ENCODE data around the gene RBBP7. TPM values are rescaled to one million over a fixed set of nuclear protein-coding genes. Genes with fewer than 3 reads are reported as not detected.

The RBBP7 gene
- total RNA-seq = 10 to 100 TPM; 72.7 to 94.6 (median 92.0) TPM
- long read RNA-seq, donor 1, transcript RBBP7-203 (12 exons, 2,333 nt) = major isoform, 90 of 115 reads
- long read RNA-seq, donor 1, transcript RBBP7-202 (12 exons, 2,036 nt) = minor isoform, 7 of 115 reads
- long read RNA-seq, donor 1, partial matches to known transcripts = 4 of 115 reads
- long read RNA-seq, donor 1, other reads (novel, unspliced or antisense) = 11 of 115 reads
- long read RNA-seq, donor 2, transcript RBBP7-203 (12 exons, 2,333 nt) = major isoform, 58 of 82 reads
- long read RNA-seq, donor 2, partial matches to known transcripts = 12 of 82 reads
- long read RNA-seq, donor 2, other reads (novel, unspliced or antisense) = 5 of 82 reads

DNA sequence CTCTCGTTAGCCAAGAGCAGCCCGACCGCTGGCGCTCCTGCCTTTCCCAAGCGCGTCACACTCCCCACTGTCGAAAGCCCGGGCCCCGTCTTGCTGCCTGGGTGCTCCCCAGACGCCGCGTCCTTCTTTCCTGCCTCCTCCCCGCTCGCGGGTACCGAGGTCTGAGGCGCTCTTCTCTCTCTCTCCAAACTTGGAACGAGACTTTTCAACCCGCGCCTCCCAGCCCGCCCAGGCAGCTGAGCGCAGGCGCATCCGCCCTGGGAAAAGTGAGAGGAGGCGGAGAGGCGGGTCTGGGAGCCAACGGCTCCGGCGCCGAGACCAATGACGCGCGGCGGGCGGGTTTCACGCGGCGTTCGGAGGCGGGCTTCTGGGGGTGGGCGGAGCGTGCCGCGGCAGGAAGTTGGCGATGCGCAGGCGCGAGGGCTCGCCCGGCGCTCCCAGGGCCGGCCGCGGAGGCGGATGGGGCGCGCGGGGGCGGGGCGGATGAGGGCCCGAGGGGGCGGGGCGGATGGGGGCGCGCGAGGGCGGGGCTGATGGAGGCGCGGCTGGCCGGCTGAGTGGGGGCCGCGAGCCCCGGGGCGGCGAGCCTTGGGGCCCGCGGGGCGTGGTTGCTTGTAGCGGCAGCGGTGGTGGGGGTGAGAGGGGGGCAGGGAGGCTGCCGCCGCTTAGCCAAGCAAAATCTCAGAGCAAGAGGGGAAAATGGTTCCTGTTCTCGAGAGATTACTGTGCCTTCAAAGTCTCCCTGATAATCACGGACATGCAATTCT is at the start of gene RBBP7:
Gene RBBP7 (minus strand): TSS at position 268 of the 767 bp plus-strand sequence. CDS start 309 bp downstream, outside the sequence.
- intact Hi-C loops (cut with DNase I, micrococcal nuclease) = no loop called here
- peak; percentile 97 for ATAC-seq
- DNase-seq = peak; percentile 87 to 97 (median 94)
- no peak for TF ChIP-seq CTCF (IDR thresholded peaks at IDR 0.05)
- Histone ChIP-seq H3K36me3 (ENCODE audit: low read depth) (no peaks in the 10 kb centered on the region), H3K9me3 (no peaks in the 10 kb centered on the region), H3K4me1 (ENCODE audit: low read depth) (peaks cover 9% of the 10 kb centered on the region), H3K4me3 (peak within 1 kb of the TSS; percentile 38)

DNA sequence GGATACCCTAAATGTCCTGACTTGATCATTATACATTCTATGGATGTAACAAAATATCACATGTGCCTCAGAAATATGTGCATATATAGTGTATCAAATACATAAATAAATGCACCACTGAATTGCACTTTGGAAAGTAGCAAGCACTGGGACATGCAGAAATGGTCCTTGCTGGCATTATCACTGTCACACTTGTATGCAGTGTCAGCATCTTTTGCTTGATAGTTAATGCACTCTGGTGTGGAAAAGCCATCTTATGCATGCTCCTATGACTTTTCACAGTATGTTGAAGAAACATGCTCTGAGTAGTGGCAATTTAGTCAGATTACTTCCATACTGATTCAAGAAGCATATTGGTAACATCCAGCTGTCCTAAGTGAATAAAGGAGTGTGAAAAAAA is 48.8 kb upstream of the RBBP7 start:
- Histone ChIP-seq H3K4me3 (no peak overlapping the region), H3K36me3 (ENCODE audit: low read depth) (no peaks in the 10 kb centered on the region), H3K9me3 (no peaks in the 10 kb centered on the region), H3K4me1 (ENCODE audit: low read depth) (no peaks in the 10 kb centered on the region)
- no peak for ATAC-seq
- no peak for DNase-seq
- intact Hi-C loops (cut with DNase I, micrococcal nuclease) = no loop called here
- TF ChIP-seq CTCF (IDR thresholded peaks at IDR 0.05) = no peak

DNA sequence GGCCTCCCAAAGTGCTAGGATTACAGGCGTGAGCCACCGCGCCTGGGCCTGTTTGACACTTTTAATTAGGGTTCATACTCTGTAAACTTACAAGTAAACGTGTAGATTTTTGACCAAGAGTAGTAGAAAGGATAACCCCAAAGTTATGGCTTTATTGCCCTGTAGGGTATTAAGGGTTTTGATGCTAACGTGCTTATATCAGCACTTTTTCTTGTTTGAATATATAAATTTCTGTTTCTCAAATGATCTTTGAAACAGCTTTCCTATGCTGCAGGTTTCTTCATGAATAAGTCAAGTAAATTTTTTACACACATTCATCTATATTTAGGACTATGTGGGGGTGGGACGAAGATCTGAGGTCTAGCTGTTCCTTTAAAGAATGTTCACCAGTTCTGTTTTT is 47.0 kb upstream of the RBBP7 start:
- TF ChIP-seq CTCF (IDR thresholded peaks at IDR 0.05) = no peak
- Histone ChIP-seq H3K4me1 (ENCODE audit: low read depth) (no peaks in the 10 kb centered on the region), H3K4me3 (no peak overlapping the region), H3K9me3 (no peaks in the 10 kb centered on the region), H3K36me3 (ENCODE audit: low read depth) (no peaks in the 10 kb centered on the region)
- no peak for ATAC-seq
- no peak for DNase-seq
- intact Hi-C loops (cut with DNase I, micrococcal nuclease) = no loop called here

DNA sequence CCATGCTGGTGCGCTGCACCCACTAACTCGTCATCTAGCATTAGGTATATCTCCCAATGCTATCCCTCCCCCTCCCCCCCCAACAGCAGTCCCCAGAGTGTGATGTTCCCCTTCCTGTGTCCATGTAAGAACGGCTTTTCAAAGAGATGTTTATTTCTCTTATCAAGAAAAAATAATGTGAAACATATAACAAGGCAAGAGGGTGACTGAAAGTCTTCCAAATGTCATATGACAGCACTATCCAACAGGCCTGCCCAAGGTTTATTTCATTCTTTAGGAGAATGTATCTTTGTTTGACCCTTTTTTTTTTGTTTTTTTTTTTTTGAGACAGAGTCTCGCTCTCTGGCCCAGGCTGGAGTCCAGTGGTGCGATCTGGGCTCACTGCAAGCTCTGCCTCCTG is 46.4 kb upstream of the RBBP7 start:
- no peak for ATAC-seq
- intact Hi-C loops (cut with DNase I, micrococcal nuclease) = no loop called here
- TF ChIP-seq CTCF (IDR thresholded peaks at IDR 0.05) = no peak
- Histone ChIP-seq H3K4me1 (ENCODE audit: low read depth) (no peaks in the 10 kb centered on the region), H3K36me3 (ENCODE audit: low read depth) (no peaks in the 10 kb centered on the region), H3K9me3 (no peaks in the 10 kb centered on the region), H3K4me3 (no peak overlapping the region)
- DNase-seq = no peak

GRCh38 chrX:16914058-16914457 is 43.9 kb upstream of the RBBP7 start:
- intact Hi-C loops (cut with DNase I, micrococcal nuclease) = no loop called here
- Histone ChIP-seq H3K9me3 (no peaks in the 10 kb centered on the region), H3K4me3 (no peak overlapping the region), H3K4me1 (ENCODE audit: low read depth) (no peaks in the 10 kb centered on the region), H3K36me3 (ENCODE audit: low read depth) (no peaks in the 10 kb centered on the region)
- no peak for TF ChIP-seq CTCF (IDR thresholded peaks at IDR 0.05)
- DNase-seq (no peak), ATAC-seq (peak; percentile 25)
